Aorta (tissue), 5 donors: Measurements from ENCODE around the gene FNTB. TPM values are rescaled to one million over a fixed set of nuclear protein-coding genes. Genes with fewer than 3 reads are reported as not detected.

Experiments
- ATAC-seq: fragments of 200-7000 bp; cut with Tn5 transposase; one replicate; pipeline ENCODE4 v1.9.1; 2022; ENCODE audit warnings: moderate library complexity; ENCODE audit not compliant: low FRiP score
- DNase-seq, 2 donors: peaks; one replicate each; pipeline ENCODE4 v3.0.0-alpha.2; 2020
- H3K27ac ChIP-seq, 2 donors: one replicate each; pipeline ENCODE4 v1.5.1; 2013; ENCODE audit warnings: low read length in 2 of 2, mild to moderate bottlenecking in 2 of 2, moderate library complexity in 2 of 2, control low read depth in 1 of 2, inconsistent platforms in 1 of 2, low read depth in 1 of 2
- H3K27me3 ChIP-seq, 2 donors: one replicate each; pipeline ENCODE4 v1.6.1; 2013; ENCODE audit warnings: control low read depth in 1 of 2, low read length in 1 of 2, mild to moderate bottlenecking in 1 of 2, moderate library complexity in 1 of 2; ENCODE audit not compliant: insufficient read depth in 2 of 2, control insufficient read depth in 1 of 2
- H3K36me3 ChIP-seq, 2 donors: one replicate each; pipeline ENCODE4 v1.6.1; 2013; ENCODE audit warnings: control low read depth in 1 of 2, low read length in 1 of 2, mild to moderate bottlenecking in 1 of 2; ENCODE audit not compliant: insufficient read depth in 2 of 2, control insufficient read depth in 1 of 2
- H3K4me1 ChIP-seq, 2 donors: one replicate each; pipeline ENCODE4 v1.6.1; 2013; ENCODE audit warnings: low read length in 2 of 2, control low read depth in 1 of 2, mild to moderate bottlenecking in 1 of 2, moderate library complexity in 1 of 2; ENCODE audit not compliant: insufficient read depth in 2 of 2, control insufficient read depth in 1 of 2
- H3K4me3 ChIP-seq, 2 donors: one replicate each; pipeline ENCODE4 v1.5.1; 2013; ENCODE audit warnings: low read length in 2 of 2, control low read depth in 1 of 2, mild to moderate bottlenecking in 1 of 2
- H3K9me3 ChIP-seq: one replicate; pipeline ENCODE4 v1.6.1; 2013; ENCODE audit warnings: mild to moderate bottlenecking, low read length; ENCODE audit not compliant: control insufficient read depth
- WGBS, 2 donors: extraction: QIAGEN DNeasy Blood & Tissue Kit; methylation state at CpG; one replicate each; pipeline ENCODE4 v1.1.7; 2013; 5-methylcytosine and 5-hydroxymethylcytosine counted together
- intact Hi-C, 2 donors: fragments of 100-400 bp; cut with DNase I; formaldehyde crosslinking; loops; one replicate each; pipeline versions ENCODE4 v1.14.2 to v1.15.0; 2022
- polyA plus RNA-seq, 2 donors: library from polyadenylated mRNA; stranded (reverse); fragments of 200-250 nt; gene quantifications; one replicate each; pipeline ENCODE4 v1.2.3, GENCODE V29; 2013
- total RNA-seq, 2 donors: library from RNA; stranded (reverse); fragmentation: NEBNext Ultra II Directional; extraction: Animal tissue kit (Norgen Biotek cat#: 25700); gene quantifications; one replicate each; pipeline ENCODE4 v1.2.1, GENCODE V29; 2021
- donor health status: healthy with polysubstance abuse.
- donor health status: Bipolar disorder and iron deficiency.
- donor health status: DM: no; HTN: no; CAD: no.
- donor health status: DM: no; HTN: no; CAD: no.
- donor health status: DM: yes; HTN: yes; CAD: no.

FNTB gene
- total and polyA plus RNA-seq, 4 donors = 4.4 to 22.5 (median 10.7) TPM

GRCh38 chr14:64983439-64984310 lies 3.0 kb upstream of the FNTB start:
- Histone ChIP-seq H3K27me3 (no peaks in the 10 kb centered on the region), H3K4me1 (no peaks in the 10 kb centered on the region), H3K9me3 (no peaks in the 10 kb centered on the region), H3K36me3 (no peaks in the 10 kb centered on the region), H3K4me3 (no peak overlapping the region), H3K27ac (no peak overlapping the region)
- intact Hi-C loops = loop anchor here (5.0 to 10.0 kb wide), 2 partner anchors 161 to 431 kb away; partner anchors contain the start of gene FUT8 (in 1 of the 2)
- ATAC-seq = no peak
- 2 to 3% methylated on average over 15 of the region's 15 CpGs for WGBS, 2 donors
- no peak for DNase-seq

DNA sequence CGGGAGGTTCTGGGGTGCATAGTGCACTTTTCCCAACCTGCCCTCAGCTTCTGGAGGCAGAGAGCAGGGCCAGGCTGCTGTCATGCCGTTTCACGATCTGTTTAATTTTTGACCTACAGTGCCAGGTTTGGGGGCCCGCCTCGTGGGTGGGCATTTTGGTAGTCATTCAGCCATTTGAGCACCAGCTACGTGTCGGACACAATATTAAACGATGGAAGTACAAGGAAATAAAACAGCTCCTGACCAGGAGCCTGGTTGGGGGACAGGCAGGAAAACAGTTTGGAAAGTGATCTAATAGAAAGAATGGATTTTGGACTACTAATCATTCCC lies 708 bp downstream of the FNTB start:
- Histone ChIP-seq H3K4me1 (no peaks in the 10 kb centered on the region), H3K36me3 (no peaks in the 10 kb centered on the region), H3K27me3 (no peaks in the 10 kb centered on the region), H3K4me3 (peak overlapping the region; percentile 20 to 62), H3K9me3 (no peaks in the 10 kb centered on the region), H3K27ac (no peak overlapping the region)
- 0% methylated on average over 8 of the region's 8 CpGs for whole genome bisulfite sequencing, 2 donors
- intact Hi-C loops = loop anchor here in 1 of 2 donors (10.0 kb wide), 1 partner anchor 427 kb away; the partner anchor contains the start of gene FUT8
- DNase-seq (no peak), ATAC-seq (no peak)

DNA sequence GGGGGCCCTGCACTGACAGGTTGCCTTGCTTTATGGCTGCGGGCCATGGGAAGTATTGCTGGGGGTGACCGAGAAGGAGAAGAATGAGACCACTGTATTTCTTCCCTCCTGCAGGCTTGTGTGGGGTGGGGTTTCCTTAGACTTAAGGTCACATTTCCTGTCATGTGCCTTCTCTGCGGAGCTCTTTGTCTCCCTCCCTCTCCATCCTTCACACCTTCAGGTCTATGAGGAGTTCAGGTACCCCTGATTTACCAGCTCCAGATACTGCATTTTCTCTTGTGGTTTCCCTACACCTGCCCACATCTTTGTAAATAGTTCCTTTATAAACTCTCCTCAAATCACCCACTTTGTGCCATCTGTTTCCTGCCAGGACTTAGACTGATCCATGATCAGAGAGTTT lies 3.6 kb downstream of the FNTB start:
- no peak overlapping the region for H3K4me3 ChIP-seq
- ATAC-seq (no peak), DNase-seq (no peak)
- 75 to 78% methylated on average over 3 of the region's 3 CpGs for WGBS, 2 donors
- H3K36me3 ChIP-seq = no peaks in the 10 kb centered on the region
- H3K27me3 ChIP-seq = no peaks in the 10 kb centered on the region
- H3K9me3 ChIP-seq = no peaks in the 10 kb centered on the region
- H3K4me1 ChIP-seq = no peaks in the 10 kb centered on the region
- intact Hi-C loops = no loop called here
- no peak overlapping the region for H3K27ac ChIP-seq

GRCh38 chr14:64990939-64991338 lies 4.2 kb downstream of the FNTB start:
- H3K27ac ChIP-seq = no peak overlapping the region
- H3K4me3 ChIP-seq = no peak overlapping the region
- no peaks in the 10 kb centered on the region for H3K36me3 ChIP-seq
- ATAC-seq (no peak), DNase-seq (no peak)
- intact Hi-C loops = no loop called here
- no peaks in the 10 kb centered on the region for H3K4me1 ChIP-seq
- WGBS, 2 donors = 90% methylated on average over 4 of the region's 4 CpGs
- H3K27me3 ChIP-seq = no peaks in the 10 kb centered on the region
- no peaks in the 10 kb centered on the region for H3K9me3 ChIP-seq

DNA sequence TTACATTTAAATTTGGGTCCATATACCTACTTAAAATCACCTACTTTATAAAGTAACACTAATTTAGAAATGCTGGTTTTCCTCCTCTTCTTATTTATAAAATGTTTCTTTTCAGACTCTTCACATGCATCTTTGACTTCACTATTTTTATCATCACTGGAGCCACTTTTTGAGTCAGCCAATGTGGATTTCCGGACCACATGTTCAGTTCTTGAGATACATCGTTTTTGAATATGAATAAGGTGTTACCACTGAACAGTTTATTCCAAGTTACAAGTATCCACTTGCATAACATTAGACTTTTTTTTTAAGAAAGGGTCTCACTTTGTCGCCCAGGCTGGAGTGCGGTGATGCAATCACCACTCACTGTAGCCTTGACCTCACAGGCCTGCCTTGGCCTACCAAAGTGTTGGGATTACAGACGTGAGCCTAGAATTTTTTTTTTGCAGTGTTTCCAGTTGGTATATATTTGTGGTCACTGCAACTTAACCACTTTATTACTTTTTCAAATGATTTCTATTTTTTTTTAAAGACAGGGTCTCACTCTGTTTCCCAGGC lies 5.7 kb downstream of the FNTB start:
- Histone ChIP-seq H3K27me3 (no peaks in the 10 kb centered on the region), H3K36me3 (no peaks in the 10 kb centered on the region), H3K27ac (no peak overlapping the region), H3K9me3 (no peaks in the 10 kb centered on the region), H3K4me1 (no peaks in the 10 kb centered on the region), H3K4me3 (no peak overlapping the region)
- intact Hi-C loops = no loop called here
- no peak for ATAC-seq
- no peak for DNase-seq
- WGBS, 2 donors = 83 to 85% methylated on average over 5 of the region's 5 CpGs

DNA sequence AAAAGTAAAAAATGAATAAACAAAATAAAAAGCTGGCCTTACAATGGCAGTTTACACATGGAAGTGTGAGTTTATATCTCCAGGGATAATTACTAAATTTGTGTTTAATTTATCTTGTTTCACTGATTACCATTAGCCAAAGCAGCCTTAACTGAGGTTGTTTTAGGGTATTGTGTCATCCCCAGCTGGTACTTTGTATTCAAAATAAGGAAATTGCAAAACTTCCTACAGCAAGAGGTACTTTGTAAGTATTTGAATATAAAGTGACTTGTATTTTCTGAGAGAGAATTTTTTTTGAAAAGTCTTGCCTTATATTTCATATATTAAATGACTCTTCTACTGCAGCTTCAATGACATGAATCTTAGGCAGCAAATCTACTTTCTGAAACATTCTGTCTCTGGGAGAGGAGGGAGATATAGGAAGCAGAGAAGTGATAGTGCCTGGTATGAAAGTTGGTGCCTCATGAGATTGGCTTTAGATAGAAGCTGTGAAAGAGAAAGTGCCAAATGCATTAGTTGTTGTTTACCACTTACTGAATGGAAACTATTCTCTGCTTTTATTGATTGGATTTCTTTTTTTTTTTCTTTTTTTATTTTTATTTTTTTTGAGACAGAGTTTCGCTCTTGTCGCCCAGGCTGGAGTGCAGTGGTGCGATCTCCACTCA lies 6.7 kb downstream of the FNTB start:
- no peak for DNase-seq
- Histone ChIP-seq H3K27ac (no peak overlapping the region), H3K36me3 (no peaks in the 10 kb centered on the region), H3K9me3 (no peaks in the 10 kb centered on the region), H3K27me3 (no peaks in the 10 kb centered on the region), H3K4me1 (no peaks in the 10 kb centered on the region), H3K4me3 (no peak overlapping the region)
- intact Hi-C loops = no loop called here
- WGBS, 2 donors = 99 to 100% methylated on average over 3 of the region's 3 CpGs
- ATAC-seq = no peak

GRCh38 chr14:64994540-64994939 lies 7.8 kb downstream of the FNTB start:
- no peaks in the 10 kb centered on the region for H3K27me3 ChIP-seq
- intact Hi-C loops = no loop called here
- no peaks in the 10 kb centered on the region for H3K4me1 ChIP-seq
- 92 to 94% methylated on average over 2 of the region's 2 CpGs for WGBS, 2 donors
- H3K9me3 ChIP-seq = no peaks in the 10 kb centered on the region
- H3K27ac ChIP-seq = no peak overlapping the region
- no peak for ATAC-seq
- no peaks in the 10 kb centered on the region for H3K36me3 ChIP-seq
- H3K4me3 ChIP-seq = no peak overlapping the region
- no peak for DNase-seq

DNA sequence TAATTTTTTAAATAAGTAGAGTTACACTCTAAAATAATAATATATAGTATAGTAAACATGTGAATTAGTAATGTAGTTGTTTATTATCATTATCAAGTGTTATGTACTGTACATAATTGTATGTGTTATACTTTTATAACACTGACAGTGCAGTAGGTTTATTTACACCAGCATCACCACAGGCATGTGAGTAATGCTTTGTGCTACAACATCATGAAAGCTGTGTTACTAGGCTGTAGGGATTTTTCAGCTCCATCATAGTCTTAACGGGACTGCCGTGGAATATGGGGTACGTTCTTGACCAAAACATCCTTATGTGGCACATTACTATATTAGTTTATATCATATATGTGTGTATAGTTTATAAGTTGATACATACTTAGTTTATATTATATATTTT lies 8.6 kb downstream of the FNTB start:
- no peak overlapping the region for H3K4me3 ChIP-seq
- intact Hi-C loops = no loop called here
- 89 to 94% methylated on average over 3 of the region's 3 CpGs for WGBS, 2 donors
- DNase-seq = no peak
- H3K27me3 ChIP-seq = no peaks in the 10 kb centered on the region
- no peaks in the 10 kb centered on the region for H3K36me3 ChIP-seq
- H3K4me1 ChIP-seq = no peaks in the 10 kb centered on the region
- no peak for ATAC-seq
- no peak overlapping the region for H3K27ac ChIP-seq
- H3K9me3 ChIP-seq = no peaks in the 10 kb centered on the region
